ENCODE results near the gene ZBTB45.

- TF ChIP-seq, protein P1, sequence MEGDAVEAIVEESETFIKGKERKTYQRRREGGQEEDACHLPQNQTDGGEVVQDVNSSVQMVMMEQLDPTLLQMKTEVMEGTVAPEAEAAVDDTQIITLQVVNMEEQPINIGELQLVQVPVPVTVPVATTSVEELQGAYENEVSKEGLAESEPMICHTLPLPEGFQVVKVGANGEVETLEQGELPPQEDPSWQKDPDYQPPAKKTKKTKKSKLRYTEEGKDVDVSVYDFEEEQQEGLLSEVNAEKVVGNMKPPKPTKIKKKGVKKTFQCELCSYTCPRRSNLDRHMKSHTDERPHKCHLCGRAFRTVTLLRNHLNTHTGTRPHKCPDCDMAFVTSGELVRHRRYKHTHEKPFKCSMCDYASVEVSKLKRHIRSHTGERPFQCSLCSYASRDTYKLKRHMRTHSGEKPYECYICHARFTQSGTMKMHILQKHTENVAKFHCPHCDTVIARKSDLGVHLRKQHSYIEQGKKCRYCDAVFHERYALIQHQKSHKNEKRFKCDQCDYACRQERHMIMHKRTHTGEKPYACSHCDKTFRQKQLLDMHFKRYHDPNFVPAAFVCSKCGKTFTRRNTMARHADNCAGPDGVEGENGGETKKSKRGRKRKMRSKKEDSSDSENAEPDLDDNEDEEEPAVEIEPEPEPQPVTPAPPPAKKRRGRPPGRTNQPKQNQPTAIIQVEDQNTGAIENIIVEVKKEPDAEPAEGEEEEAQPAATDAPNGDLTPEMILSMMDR (IDR thresholded peaks at IDR 0.05) = no peak
- no peak for TF ChIP-seq POLR2A (IDR thresholded peaks at IDR 0.05)
Measured at GRCh38 chr19:58474291-58474996, 45.2 kb downstream of the ZBTB45 start.
